ENCODE results near the gene GRAMD1B. TPM values are rescaled to one million over a fixed set of nuclear protein-coding genes. Genes with fewer than 3 reads are reported as not detected.

GRAMD1B gene
- total RNA-seq, 1 experiment from 2014 or later, result 12.7 TPM

GRCh38 chr11:123431619-123432018 lies 1.6 kb downstream of the GRAMD1B start:
- intact Hi-C loops (cut with micrococcal nuclease), result no loop called here
- no peaks in the 10 kb centered on the region for H3K36me3 ChIP-seq (ENCODE audit: control insufficient read depth in 1 of 2, insufficient read depth in 2 of 2, low read length in 2 of 2)
- H2AFZ ChIP-seq (ENCODE audit: low read depth, low read length, poor library complexity, severe bottlenecking), result no peak overlapping the region
- ChIA-PET CTCF (no interaction called here), POLR2A (no interaction called here), RAD21 (ENCODE audit: low non-redundant PET in 1 of 2, low total read pairs in 2 of 2, uncharacterized antibody in 2 of 2, unreplicated experiment in 2 of 2) (no interaction called here)
- no peak for TF ChIP-seq POLR2A (IDR thresholded peaks at IDR 0.05; ENCODE audit: borderline replicate concordance, extremely low read depth, insufficient read depth, insufficient read length)
- TF ChIP-seq FOSL1 (IDR thresholded peaks at IDR 0.05; ENCODE audit: low read depth), result no peak
- no peak for TF ChIP-seq CEBPB (IDR thresholded peaks at IDR 0.05; ENCODE audit: low read depth)
- no peak for TF ChIP-seq ATF3 (IDR thresholded peaks at IDR 0.05)
- no peak for TF ChIP-seq CBX3 (IDR thresholded peaks at IDR 0.05; ENCODE audit: low read depth)
- TF ChIP-seq ZNF274 (IDR thresholded peaks at IDR 0.05; ENCODE audit: low read depth, low read length), result no peak
- TF ChIP-seq POLR2AphosphoS5 (IDR thresholded peaks at IDR 0.05; ENCODE audit: low read depth, low read length), result no peak
- TF ChIP-seq EZH2phosphoT487 (IDR thresholded peaks at IDR 0.05; ENCODE audit: borderline replicate concordance), result no peak
- TF ChIP-seq CTCF (IDR thresholded peaks at IDR 0.05 in 2 of 3, conservative IDR thresholded peaks at IDR 0.05 in 1 of 3; ENCODE audit: borderline replicate concordance in 1 of 3, insufficient read depth in 1 of 3, low read depth in 2 of 3, low read length in 2 of 3), result no peak
- TF ChIP-seq YY1 (IDR thresholded peaks at IDR 0.05; ENCODE audit: extremely low read depth, insufficient replicate concordance, low read depth, low read length), result no peak
- TF ChIP-seq JUND (IDR thresholded peaks at IDR 0.05), result no peak
- no peak for TF ChIP-seq TCF7L2 (IDR thresholded peaks at IDR 0.05; ENCODE audit: borderline replicate concordance, extremely low read depth, insufficient read depth, insufficient read length)
- TF ChIP-seq SP1 (IDR thresholded peaks at IDR 0.05; ENCODE audit: low read depth), result no peak
- no peak for TF ChIP-seq RAD21 (IDR thresholded peaks at IDR 0.05; ENCODE audit: low read depth)
- no peak for TF ChIP-seq EGR1 (IDR thresholded peaks at IDR 0.05; ENCODE audit: low read depth)
- H4K20me1 ChIP-seq (ENCODE audit: insufficient read depth), result no peaks in the 10 kb centered on the region
- ATAC-seq, result no peak
- H3K9me2 ChIP-seq (ENCODE audit: insufficient read depth), result no peaks in the 10 kb centered on the region
- no peak overlapping the region for H3K4me3 ChIP-seq (replicated peaks in 1 of 2; ENCODE audit: low read depth in 1 of 2, low read length in 2 of 2)
- H3K4me1 ChIP-seq (ENCODE audit: control insufficient read depth in 1 of 2, insufficient read depth in 2 of 2, low read length in 2 of 2), result no peaks in the 10 kb centered on the region
- H3K9me3 ChIP-seq (ENCODE audit: control insufficient read depth in 1 of 2, insufficient read depth in 1 of 2, low read depth in 1 of 2, low read length in 2 of 2), result no peaks in the 10 kb centered on the region
- no TSS peak for BruUV-seq (replicated peaks)
- no peak overlapping the region for H3K27ac ChIP-seq (ENCODE audit: low read depth, low read length)
- H3K27me3 ChIP-seq (ENCODE audit: insufficient read depth, low read length), result no peaks in the 10 kb centered on the region; the same call in 1 of the 2 replicates
- no peak overlapping the region for H3K9ac ChIP-seq (ENCODE audit: low read length)
- no peak for DNase-seq (ENCODE audit: low read depth, low spot score)
- no peak overlapping the region for H3K4me2 ChIP-seq (ENCODE audit: low read length)
- H3K79me2 ChIP-seq (ENCODE audit: insufficient read depth, low read length), result no peaks in the 10 kb centered on the region
